Fibroblast of peridontal ligament (primary cell): Measurements from ENCODE around the gene CBX2.

Source experiments
- DNase-seq: peaks from one replicate; pipeline ENCODE4 v3.0.0-alpha.2; 2010; ENCODE audit errors: extremely low read depth

CBX2 gene

DNA sequence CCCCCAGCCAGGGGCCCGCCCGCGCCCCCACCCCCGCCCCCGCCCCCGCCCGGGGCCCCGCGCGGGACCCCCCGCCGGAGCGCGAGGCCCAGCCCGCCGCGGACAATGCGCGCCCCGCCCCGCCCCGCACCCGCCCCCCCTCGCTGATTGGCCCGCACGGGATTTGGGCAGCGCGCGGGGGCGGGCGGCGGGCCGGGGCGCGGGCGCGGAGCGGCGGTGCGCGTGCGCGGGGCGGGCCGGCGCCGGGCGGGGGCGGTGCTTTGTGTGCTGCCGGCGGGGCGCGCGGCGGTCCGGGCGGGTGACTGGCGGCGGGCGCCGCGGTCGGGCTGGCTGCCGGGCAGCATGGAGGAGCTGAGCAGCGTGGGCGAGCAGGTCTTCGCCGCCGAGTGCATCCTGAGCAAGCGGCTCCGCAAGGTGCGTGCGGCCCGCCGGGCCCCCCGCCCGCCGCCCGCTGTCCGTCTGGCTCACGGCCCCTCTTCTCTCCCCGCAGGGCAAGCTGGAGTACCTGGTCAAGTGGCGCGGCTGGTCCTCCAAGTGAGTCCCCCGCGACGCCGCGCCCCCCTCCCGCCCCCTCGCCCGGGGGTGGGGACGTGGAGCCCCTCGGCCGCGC is at the start of gene CBX2:
CBX2 (plus strand) TSS at position 255 of the 610 bp plus-strand sequence; CDS start at position 343, 88 bp downstream.
- DNase-seq: no peak

DNA sequence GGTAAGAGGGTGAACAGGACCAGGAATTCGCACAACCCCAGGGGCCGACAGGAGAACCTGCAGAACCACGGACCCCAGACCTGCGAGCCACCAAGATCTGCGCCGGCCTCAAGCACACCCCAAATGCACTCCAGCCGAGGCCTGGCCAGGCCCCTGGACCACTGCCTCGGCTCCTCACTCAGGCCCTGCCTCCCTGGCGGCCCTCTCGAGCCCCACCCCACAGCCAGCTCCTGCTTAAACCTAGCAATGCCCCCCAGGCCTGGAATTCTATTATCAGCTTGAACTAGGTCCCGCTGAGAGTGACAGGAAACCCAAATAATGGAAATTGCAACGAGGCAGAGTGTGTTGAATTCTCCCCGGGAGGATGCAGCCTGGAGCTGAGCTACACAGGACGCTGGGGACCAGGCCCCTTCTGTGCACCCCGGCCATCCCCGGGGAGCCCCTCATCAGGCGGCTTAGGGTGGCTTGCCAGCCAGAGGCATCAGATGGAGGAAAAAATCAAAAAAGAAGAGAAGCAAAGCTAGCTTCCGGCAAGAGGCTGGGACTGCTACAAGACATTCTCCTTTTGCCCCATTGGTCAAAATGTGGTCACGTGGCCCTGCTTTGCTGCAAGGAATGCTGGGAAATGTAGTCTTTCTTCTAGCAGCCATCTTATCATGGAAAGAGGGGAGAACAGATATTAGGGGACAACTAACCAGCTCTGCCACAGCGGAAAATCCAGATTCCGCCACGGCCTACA is 49.6 kb upstream of the CBX2 start:
- peak; percentile 92 for DNase-seq

DNA sequence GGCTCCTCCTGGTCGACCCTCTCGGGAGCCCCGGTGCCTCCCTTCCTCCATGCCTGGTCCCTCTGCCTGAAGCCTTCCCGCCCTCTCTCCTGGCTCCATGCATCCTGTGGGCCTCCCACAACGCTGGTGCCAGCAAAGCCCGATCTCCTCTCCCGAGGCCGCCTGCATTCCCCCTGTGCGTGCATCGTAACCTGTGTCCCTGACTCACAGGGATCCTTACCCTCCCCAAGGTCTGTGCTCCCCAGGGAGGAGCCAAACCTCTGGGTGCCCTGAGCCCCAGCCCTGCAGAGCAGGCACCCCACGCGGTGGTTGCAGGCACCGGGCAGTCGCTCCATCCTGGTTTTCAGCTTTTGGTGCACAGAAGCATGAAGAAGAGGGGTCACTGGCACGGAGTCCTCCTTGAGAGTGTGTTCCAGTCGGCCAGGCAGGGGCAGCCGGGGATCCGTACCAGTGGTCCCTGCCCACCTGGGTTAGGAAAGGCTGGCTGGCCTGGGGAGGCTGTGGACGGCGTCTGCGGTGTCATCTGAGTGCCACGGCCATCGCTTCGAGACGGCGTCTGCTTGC is 49.0 kb upstream of the CBX2 start:
- DNase-seq: no peak

- no peak for DNase-seq
Observed at GRCh38 chr17:79729761-79730160, 48.2 kb upstream of the CBX2 start.

- DNase-seq: no peak
Observed at GRCh38 chr17:79730437-79730768, 47.5 kb upstream of the CBX2 start.

- DNase-seq: no peak
Observed at GRCh38 chr17:79730769-79731483, 47.0 kb upstream of the CBX2 start, which contains the start of gene ENPP7. ENPP7 (plus strand) TSS chr17:79730943; CDS start chr17:79731140, 197 bp downstream.

GRCh38 chr17:79732254-79732653 is 45.7 kb upstream of the CBX2 start:
- no peak for DNase-seq

DNA sequence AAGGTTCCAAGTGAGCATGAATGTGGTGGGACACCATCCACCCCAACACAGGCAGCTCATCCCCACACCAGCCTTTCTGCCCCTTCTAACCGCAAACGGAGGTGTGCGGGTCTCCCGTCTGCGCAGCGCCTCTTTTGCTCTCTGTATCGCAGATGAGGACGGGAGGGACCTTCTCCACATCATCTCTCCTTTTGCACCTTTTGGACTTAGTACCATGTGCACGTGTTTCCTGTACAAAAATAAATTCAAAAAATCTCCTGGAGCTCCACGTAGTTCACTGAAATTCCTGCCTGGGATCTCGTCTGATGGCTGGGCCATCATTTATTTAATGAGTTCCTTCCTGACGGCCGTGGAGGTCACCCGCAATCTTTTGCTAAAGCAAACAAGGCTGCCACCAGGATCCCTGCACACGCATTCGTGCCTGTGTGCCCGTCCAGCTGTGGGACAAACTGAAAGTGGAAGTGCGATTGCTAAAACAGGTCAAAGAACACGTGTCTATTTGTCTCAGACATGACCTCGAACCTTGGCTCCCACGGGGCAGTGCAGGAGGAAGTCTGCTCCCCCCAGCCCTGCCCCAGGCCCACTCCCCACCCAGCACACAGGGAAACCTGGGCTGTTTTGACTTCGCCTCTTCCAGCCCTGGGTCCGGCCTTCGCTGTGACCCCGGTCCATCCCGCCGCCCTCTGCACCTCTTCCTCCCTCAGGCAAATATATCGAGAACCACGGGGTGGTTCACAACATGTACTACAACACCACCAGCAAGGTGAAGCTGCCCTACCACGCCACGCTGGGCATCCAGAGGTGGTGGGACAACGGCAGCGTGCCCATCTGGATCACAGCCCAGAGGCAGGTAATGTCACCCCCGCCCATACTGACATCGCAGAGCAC is 44.9 kb upstream of the CBX2 start:
- DNase-seq: no peak

GRCh38 chr17:79733692-79734070 is 44.3 kb upstream of the CBX2 start:
- DNase-seq: no peak

GRCh38 chr17:79735096-79735495 is 42.9 kb upstream of the CBX2 start:
- DNase-seq: no peak

GRCh38 chr17:79737046-79737921 is 40.7 kb upstream of the CBX2 start:
- DNase-seq: no peak

GRCh38 chr17:79737922-79738578 is 39.9 kb upstream of the CBX2 start:
- no peak for DNase-seq

GRCh38 chr17:79738643-79739042 is 39.3 kb upstream of the CBX2 start:
- DNase-seq: no peak

- no peak for DNase-seq
Observed at GRCh38 chr17:79739148-79740062, 38.5 kb upstream of the CBX2 start.

- DNase-seq: no peak
Observed at GRCh38 chr17:79740413-79740812, 37.5 kb upstream of the CBX2 start.

DNA sequence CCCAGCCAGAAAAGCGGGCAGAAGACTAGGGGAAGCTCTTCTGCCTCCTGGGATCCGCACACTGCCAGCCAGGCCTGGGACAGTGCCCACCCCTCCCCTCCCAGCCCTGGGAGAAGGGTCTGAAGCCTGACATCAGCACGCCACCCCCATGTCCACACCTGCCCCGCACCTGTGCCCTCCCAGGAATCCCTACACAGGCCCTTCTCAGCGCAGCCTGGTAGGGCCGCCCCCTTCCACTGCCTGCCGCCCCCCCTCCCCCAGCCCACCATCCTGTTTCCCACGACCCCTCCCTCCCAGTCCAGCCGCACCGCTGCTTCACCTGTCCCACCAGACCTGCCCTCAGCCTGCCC is 36.6 kb upstream of the CBX2 start:
- DNase-seq: no peak

DNA sequence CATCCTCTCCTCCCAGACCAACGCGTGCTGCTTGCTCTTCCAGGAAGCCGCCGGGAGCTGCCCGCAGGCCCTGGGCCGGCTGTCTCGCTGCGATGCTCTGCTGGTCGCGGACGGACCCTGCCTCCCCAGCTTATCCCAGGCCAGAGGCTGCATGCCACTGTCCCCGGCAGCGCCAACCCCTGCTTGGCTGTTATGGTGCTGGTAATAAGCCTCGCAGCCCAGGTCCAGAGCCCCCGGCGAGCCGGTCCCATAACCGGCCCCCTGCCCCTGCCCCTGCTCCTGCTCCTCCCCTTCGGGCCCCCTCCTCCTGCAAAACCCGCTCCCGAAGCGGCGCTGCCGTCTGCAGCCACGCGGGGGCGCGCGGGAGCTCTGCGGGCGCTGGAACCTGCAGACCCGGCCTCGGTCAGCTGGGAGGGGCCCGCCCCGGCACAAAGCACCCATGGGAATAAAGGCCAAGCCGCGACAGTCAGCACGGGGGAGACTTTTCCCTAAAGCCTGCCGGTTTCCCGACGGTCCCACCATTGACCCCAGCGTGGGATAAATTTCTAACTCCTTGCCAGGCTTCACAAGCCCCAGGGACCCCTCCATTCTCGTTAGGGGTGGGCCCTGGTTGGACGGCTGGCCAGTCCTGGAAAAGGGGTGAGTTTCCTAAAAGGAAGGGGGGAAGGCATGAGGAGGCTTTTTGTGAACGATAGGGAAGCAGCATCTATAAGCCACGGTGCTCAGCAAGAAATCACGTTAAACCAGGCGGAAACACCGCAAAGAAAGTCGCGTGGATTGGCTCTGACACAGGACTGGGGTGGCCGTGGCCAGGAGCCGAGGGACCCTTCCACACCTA is 36.0 kb upstream of the CBX2 start:
- DNase-seq: peak; percentile 14

DNA sequence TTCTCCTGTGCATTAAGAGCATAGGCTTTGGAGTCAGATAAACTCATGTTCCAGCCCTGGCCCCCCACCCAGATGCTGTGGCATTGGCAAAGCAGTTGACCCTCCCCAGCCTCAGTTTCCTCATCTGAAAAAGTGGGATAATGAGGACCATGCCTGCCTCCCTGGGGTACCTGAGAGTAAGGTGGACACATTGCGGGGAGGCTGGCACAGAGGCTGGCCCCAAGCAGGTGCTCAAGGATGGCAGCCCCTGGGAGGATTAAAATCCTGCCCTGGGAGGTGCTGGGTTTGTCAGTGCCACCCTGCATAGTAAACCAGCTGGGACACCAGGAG is 35.4 kb upstream of the CBX2 start:
- DNase-seq: no peak
